GM23248 (cell line): ENCODE data around the gene SUGCT.

Experiments used
- EZH2 ChIP-seq: fragments of 200-600 bp; sonication (generic); IDR thresholded peaks from 2 replicates; pipeline ENCODE4 v1.6.1; 2018; ENCODE audit warnings: antibody characterized with exemption, mild to moderate bottlenecking; ENCODE audit not compliant: insufficient read depth, poor library complexity, severe bottlenecking
- EZH2phosphoT487 ChIP-seq: fragments of 200-600 bp; sonication (generic); IDR thresholded peaks from 2 replicates; pipeline ENCODE4 v1.6.1; 2018; ENCODE audit warnings: antibody characterized with exemption, moderate library complexity, mild to moderate bottlenecking, low read depth; ENCODE audit not compliant: insufficient read depth

GRCh38 chr7:40147371-40148246, 12.8 kb downstream of the SUGCT start:
- TF ChIP-seq EZH2 = no peak
- TF ChIP-seq EZH2phosphoT487 = no peak
